ENCODE measurements around the gene AQP6.

GRCh38 chr12:49972129-49972528 lies 618 bp upstream of the AQP6 start:
- no peak for TF ChIP-seq CTCF (IDR thresholded peaks at IDR 0.05)
- TF ChIP-seq POLR2AphosphoS5 (IDR thresholded peaks at IDR 0.05) = no peak
